ENCODE data around the gene HLA-DMA.

Gene HLA-DMA

DNA sequence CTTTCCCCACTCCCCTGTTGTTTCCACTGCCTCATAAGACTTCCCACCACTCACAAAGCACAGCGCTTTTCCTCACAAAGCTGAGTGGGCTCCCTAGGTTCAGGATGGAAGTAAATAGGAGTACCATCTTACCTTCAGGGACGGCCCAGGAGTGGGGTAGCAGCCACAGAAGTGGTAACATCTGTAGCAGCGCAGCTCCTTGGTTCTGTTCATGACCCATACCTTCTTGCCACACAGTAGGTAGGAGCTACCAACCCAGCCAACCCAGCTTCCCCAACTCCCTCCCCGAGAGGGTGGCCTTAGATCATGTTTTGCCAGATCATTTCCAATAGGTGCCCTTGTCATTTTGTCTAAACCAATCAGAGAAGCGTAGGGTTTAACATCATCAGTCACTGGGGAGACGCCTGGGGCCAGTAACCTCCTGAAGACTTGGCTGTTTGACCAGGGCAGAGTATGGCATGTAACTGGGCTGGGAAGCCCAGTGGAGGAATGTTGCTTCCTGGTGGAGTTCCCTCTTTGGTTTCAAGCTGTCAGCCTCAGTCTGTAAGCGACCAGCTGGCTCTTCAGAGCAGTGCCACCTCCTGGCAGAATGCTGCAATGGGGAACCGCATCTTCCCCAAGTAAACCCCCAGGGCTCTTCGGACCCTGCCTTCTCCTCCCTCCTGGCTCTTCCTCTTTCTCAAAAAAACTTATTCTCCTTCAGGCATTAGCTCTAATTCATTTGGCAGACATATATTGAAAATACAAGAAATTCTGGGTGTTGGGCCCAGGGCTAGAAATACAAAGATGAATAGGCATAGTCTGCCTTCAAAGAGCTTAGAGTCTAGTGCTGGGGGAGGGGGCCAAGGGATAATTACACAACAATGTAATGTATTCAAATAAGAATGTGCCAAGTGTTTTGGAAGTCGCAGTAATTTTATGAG, at the start of gene HLA-DMA:
Gene HLA-DMA, minus strand, starts transcription at position 281 of the 923 bp plus-strand sequence. Its CDS starts 61 bp downstream, at position 220.
- Histone ChIP-seq H3K27ac (ENCODE audit: low read length) (no peak within 1 kb of the TSS), H3K4me1 (ENCODE audit: control insufficient read depth, insufficient read depth, low read length) (peaks cover 5% of the 10 kb centered on the region; the same call in 1 of the 2 replicates), H3K36me3 (ENCODE audit: control insufficient read depth, insufficient read depth, low read length) (no peaks in the 10 kb centered on the region), H3K27me3 (ENCODE audit: control insufficient read depth, insufficient read depth, low read length) (no peaks in the 10 kb centered on the region), H3K4me3 (ENCODE audit: low read length) (no peak within 1 kb of the TSS), H3K9me3 (ENCODE audit: control insufficient read depth, insufficient read depth, low read length) (no peaks in the 10 kb centered on the region)
- peak; percentile 89 for DNase-seq (ENCODE audit: low read depth, low spot score)
- WGBS (ENCODE audit: insufficient coverage, insufficient read length) = no CpG with 5 or more reads among the region's 10 CpGs

DNA sequence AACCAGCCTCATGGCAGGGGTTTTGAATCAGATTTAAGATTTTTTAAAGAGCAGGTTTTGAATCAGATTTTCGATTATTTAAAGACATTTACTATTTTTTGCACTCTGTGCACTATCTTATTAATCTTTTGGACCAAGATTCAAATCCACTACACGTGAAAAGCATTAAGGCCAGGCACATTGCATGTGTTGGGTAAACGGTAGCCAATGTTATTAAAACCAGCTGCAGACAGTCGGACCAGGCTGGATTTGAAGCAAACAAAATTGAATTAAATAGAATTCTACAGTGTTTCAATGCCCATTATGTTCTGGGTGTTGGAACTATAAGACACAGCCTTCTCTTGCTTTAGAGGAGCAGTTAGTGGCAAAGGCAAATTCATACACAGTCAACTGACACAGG, 48.8 kb upstream of the HLA-DMA start:
- Histone ChIP-seq H3K36me3 (ENCODE audit: control insufficient read depth, insufficient read depth, low read length) (no peaks in the 10 kb centered on the region), H3K27me3 (ENCODE audit: control insufficient read depth, insufficient read depth, low read length) (no peaks in the 10 kb centered on the region)

GRCh38 chr6:33000055-33000454, 47.2 kb upstream of the HLA-DMA start:
- DNase-seq (ENCODE audit: low read depth, low spot score) = peak; percentile 57
- Histone ChIP-seq H3K27me3 (ENCODE audit: control insufficient read depth, insufficient read depth, low read length) (no peaks in the 10 kb centered on the region), H3K27ac (ENCODE audit: low read length) (no peak overlapping the region), H3K9me3 (ENCODE audit: control insufficient read depth, insufficient read depth, low read length) (no peaks in the 10 kb centered on the region), H3K36me3 (ENCODE audit: control insufficient read depth, insufficient read depth, low read length) (no peaks in the 10 kb centered on the region), H3K4me1 (ENCODE audit: control insufficient read depth, insufficient read depth, low read length) (no peaks in the 10 kb centered on the region), H3K4me3 (ENCODE audit: low read length) (no peak overlapping the region)
- no CpG with 5 or more reads among the region's 8 CpGs for WGBS (ENCODE audit: insufficient coverage, insufficient read length)

More for the DNA sequence above, 48.8 kb upstream of the HLA-DMA start:
- H3K27ac ChIP-seq (ENCODE audit: low read length) = no peak overlapping the region
- no peak for DNase-seq (ENCODE audit: low read depth, low spot score)
- no peak overlapping the region for H3K4me3 ChIP-seq (ENCODE audit: low read length)
- no peaks in the 10 kb centered on the region for H3K4me1 ChIP-seq (ENCODE audit: control insufficient read depth, insufficient read depth, low read length)
- WGBS (ENCODE audit: insufficient coverage, insufficient read length) = no CpG with 5 or more reads among the region's 4 CpGs
- no peaks in the 10 kb centered on the region for H3K9me3 ChIP-seq (ENCODE audit: control insufficient read depth, insufficient read depth, low read length)

DNA sequence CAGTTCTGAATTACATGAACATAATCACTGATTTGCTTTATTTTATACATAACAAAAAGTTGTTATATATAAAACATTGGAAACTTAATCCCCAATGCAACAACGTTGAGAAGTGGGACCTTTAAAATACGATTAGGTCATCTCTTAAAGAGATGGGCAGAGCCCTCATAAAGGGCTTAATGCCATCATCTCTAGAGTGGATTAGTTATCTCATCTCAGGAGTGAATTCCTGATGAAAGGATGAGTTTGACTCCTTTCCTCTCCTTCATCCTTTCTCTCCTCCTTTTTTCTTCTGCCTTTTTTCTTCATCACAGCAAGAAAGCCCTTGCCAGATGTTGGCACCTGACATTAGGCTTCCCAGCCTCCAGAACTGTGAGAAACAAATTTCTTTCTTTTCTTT, 42.6 kb upstream of the HLA-DMA start:
- Histone ChIP-seq H3K4me1 (ENCODE audit: control insufficient read depth, insufficient read depth, low read length) (no peaks in the 10 kb centered on the region), H3K27me3 (ENCODE audit: control insufficient read depth, insufficient read depth, low read length) (no peaks in the 10 kb centered on the region), H3K9me3 (ENCODE audit: control insufficient read depth, insufficient read depth, low read length) (no peaks in the 10 kb centered on the region), H3K4me3 (ENCODE audit: low read length) (no peak overlapping the region), H3K27ac (ENCODE audit: low read length) (no peak overlapping the region), H3K36me3 (ENCODE audit: control insufficient read depth, insufficient read depth, low read length) (no peaks in the 10 kb centered on the region)
- WGBS (ENCODE audit: insufficient coverage, insufficient read length) = no CpG with 5 or more reads among the region's 2 CpGs
- no peak for DNase-seq (ENCODE audit: low read depth, low spot score)

GRCh38 chr6:32993363-32993973, 40.6 kb upstream of the HLA-DMA start:
- no peak overlapping the region for H3K4me3 ChIP-seq (ENCODE audit: low read length)
- H3K36me3 ChIP-seq (ENCODE audit: control insufficient read depth, insufficient read depth, low read length) = no peaks in the 10 kb centered on the region
- no CpG with 5 or more reads among the region's 9 CpGs for WGBS (ENCODE audit: insufficient coverage, insufficient read length)
- no peaks in the 10 kb centered on the region for H3K4me1 ChIP-seq (ENCODE audit: control insufficient read depth, insufficient read depth, low read length)
- no peak for DNase-seq (ENCODE audit: low read depth, low spot score)
- no peaks in the 10 kb centered on the region for H3K27me3 ChIP-seq (ENCODE audit: control insufficient read depth, insufficient read depth, low read length)
- H3K9me3 ChIP-seq (ENCODE audit: control insufficient read depth, insufficient read depth, low read length) = no peaks in the 10 kb centered on the region
- no peak overlapping the region for H3K27ac ChIP-seq (ENCODE audit: low read length)

DNA sequence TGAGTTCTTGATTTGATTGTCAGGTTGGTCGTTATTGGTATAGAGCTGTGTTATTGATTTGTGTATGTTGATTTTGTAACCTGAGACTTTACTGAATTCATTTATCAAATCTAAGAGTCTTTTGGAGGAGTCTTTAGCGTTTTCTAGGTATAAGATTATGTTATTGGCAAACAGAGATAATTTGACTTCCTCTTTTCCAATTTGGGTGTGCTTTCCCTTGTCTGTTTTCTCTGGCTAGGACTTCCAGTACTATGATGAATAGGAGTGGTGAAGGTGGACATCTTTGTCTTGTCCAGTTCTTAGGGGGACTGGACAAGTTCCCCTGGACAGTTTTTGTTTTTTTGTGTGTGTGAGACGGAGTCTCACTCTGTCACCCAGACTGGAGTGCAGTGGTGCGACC, 39.1 kb upstream of the HLA-DMA start:
- H3K27me3 ChIP-seq (ENCODE audit: control insufficient read depth, insufficient read depth, low read length) = no peaks in the 10 kb centered on the region
- H3K9me3 ChIP-seq (ENCODE audit: control insufficient read depth, insufficient read depth, low read length) = no peaks in the 10 kb centered on the region
- H3K27ac ChIP-seq (ENCODE audit: low read length) = no peak overlapping the region
- no peaks in the 10 kb centered on the region for H3K36me3 ChIP-seq (ENCODE audit: control insufficient read depth, insufficient read depth, low read length)
- no peak overlapping the region for H3K4me3 ChIP-seq (ENCODE audit: low read length)
- WGBS (ENCODE audit: insufficient coverage, insufficient read length) = 100% methylated on average over 1 of the region's 4 CpGs
- DNase-seq (ENCODE audit: low read depth, low spot score) = no peak
- H3K4me1 ChIP-seq (ENCODE audit: control insufficient read depth, insufficient read depth, low read length) = no peaks in the 10 kb centered on the region

DNA sequence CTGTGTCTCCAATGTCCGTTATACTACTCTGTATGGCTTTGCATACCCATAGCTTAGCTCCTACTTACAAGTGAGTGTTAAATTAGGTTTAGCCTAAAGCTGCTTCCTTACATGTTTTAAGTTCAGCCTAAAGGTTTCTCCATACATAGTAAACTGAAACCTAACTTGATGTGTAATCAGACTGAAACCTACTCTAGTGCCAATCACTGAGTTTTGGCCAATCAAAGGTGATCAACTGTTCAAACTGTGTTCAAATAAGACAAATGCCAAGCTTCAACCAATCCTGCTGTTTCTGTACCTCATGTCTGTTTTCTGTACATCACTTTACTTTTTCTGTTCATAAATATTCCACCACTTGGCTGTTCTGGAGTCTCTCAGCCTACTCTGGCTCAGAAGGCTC, 36.5 kb upstream of the HLA-DMA start:
- Histone ChIP-seq H3K9me3 (ENCODE audit: control insufficient read depth, insufficient read depth, low read length) (no peaks in the 10 kb centered on the region), H3K36me3 (ENCODE audit: control insufficient read depth, insufficient read depth, low read length) (no peaks in the 10 kb centered on the region), H3K27ac (ENCODE audit: low read length) (no peak overlapping the region), H3K4me3 (ENCODE audit: low read length) (no peak overlapping the region), H3K27me3 (ENCODE audit: control insufficient read depth, insufficient read depth, low read length) (no peaks in the 10 kb centered on the region), H3K4me1 (ENCODE audit: control insufficient read depth, insufficient read depth, low read length) (no peaks in the 10 kb centered on the region)
- DNase-seq (ENCODE audit: low read depth, low spot score) = no peak
- no CpG with 5 or more reads among the region's 1 CpG for WGBS (ENCODE audit: insufficient coverage, insufficient read length)

DNA sequence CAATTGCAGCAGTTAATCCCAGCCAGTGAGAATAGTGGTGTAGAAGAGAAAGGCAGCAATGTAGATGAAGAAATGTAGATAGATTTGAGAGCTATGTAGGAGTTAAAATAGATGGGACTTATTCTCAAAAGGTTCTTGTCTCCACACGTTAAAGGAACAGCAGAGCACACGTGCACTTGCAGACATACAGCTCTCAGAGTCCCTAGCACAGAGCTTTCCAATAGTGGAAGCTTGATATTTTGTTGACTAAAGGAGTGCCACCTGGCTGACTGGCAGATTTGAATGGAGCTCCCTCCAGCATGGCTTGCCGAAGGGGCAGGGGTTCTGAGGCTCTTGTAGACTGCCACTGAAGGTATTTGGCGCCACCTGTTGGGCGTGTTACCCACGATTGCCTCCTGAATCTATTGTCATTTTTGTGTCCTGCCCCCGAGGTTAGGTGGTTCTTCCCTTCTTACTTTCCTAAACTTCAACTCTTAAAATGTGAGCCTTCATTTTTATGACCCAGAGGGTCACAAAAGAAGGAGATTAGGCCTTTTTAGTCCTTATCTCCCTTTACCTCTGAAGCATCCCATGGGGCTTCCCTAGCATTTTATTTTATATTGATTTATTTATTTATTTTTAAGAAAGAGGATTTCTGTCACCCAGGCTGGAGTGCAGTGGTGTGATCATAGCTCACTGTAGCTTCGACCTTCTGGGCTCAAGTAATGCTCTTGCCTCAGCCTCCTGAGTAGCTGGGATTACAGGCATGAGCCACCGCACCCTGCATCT, 31.9 kb upstream of the HLA-DMA start:
- Histone ChIP-seq H3K36me3 (ENCODE audit: control insufficient read depth, insufficient read depth, low read length) (peaks cover 10% of the 10 kb centered on the region), H3K4me1 (ENCODE audit: control insufficient read depth, insufficient read depth, low read length) (no peaks in the 10 kb centered on the region), H3K4me3 (ENCODE audit: low read length) (no peak overlapping the region), H3K27ac (ENCODE audit: low read length) (no peak overlapping the region), H3K27me3 (ENCODE audit: control insufficient read depth, insufficient read depth, low read length) (no peaks in the 10 kb centered on the region), H3K9me3 (ENCODE audit: control insufficient read depth, insufficient read depth, low read length) (no peaks in the 10 kb centered on the region)
- no peak for DNase-seq (ENCODE audit: low read depth, low spot score)
- WGBS (ENCODE audit: insufficient coverage, insufficient read length) = no CpG with 5 or more reads among the region's 9 CpGs

DNA sequence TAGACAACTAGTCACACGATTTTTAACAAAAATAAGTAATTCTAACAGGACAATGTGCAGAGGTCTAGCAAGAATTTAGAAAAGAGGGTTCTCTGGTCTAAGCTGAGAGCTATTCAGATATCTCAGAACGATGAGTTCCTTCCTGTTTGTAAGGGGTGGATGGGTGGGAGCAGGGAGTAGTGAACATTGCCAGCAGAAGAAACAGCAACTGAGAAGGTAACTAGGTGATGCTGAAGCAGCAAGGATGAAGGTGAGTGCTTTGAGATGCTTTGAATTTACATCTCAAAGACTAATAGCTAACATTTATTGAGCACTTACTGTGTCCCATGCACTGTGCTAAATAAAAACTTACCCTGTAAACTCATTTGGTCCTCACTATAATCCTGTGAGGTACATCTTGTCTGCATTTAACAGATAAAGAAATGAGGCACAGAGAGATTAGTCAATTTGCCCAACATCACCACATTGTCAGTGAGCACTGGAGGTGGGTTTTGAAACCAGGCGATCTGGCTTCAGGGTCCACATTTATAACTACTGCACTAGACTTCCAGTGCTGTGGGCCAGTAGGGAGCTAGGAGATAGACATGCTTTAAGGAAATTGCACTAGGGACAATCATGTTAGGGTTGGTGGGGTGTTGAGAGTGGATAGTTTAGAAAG, 31.2 kb upstream of the HLA-DMA start:
- Histone ChIP-seq H3K27ac (ENCODE audit: low read length) (no peak overlapping the region), H3K4me3 (ENCODE audit: low read length) (no peak overlapping the region), H3K4me1 (ENCODE audit: control insufficient read depth, insufficient read depth, low read length) (no peaks in the 10 kb centered on the region), H3K36me3 (ENCODE audit: control insufficient read depth, insufficient read depth, low read length) (peaks cover 17% of the 10 kb centered on the region), H3K27me3 (ENCODE audit: control insufficient read depth, insufficient read depth, low read length) (no peaks in the 10 kb centered on the region), H3K9me3 (ENCODE audit: control insufficient read depth, insufficient read depth, low read length) (no peaks in the 10 kb centered on the region)
- no CpG with 5 or more reads among the region's 3 CpGs for WGBS (ENCODE audit: insufficient coverage, insufficient read length)
- no peak for DNase-seq (ENCODE audit: low read depth, low spot score)

GRCh38 chr6:32983493-32983848, 30.6 kb upstream of the HLA-DMA start:
- Histone ChIP-seq H3K27ac (ENCODE audit: low read length) (no peak overlapping the region), H3K36me3 (ENCODE audit: control insufficient read depth, insufficient read depth, low read length) (peaks cover 21% of the 10 kb centered on the region), H3K27me3 (ENCODE audit: control insufficient read depth, insufficient read depth, low read length) (no peaks in the 10 kb centered on the region), H3K9me3 (ENCODE audit: control insufficient read depth, insufficient read depth, low read length) (no peaks in the 10 kb centered on the region), H3K4me1 (ENCODE audit: control insufficient read depth, insufficient read depth, low read length) (no peaks in the 10 kb centered on the region), H3K4me3 (ENCODE audit: low read length) (no peak overlapping the region)
- no CpG with 5 or more reads among the region's 1 CpG for WGBS (ENCODE audit: insufficient coverage, insufficient read length)
- no peak for DNase-seq (ENCODE audit: low read depth, low spot score)

Measured in iPS DF 6.9 (cell line).